ENCODE measurements around the gene TP53.
A peak's percentile ranks its signal among the peaks of the same experiment; 100 is the strongest.
"Not testable (repeated sequence)": the region's sequence is repeated elsewhere in the genome, so short reads cannot be mapped to it uniquely, and the experiment has no call there.

The TP53 gene

DNA sequence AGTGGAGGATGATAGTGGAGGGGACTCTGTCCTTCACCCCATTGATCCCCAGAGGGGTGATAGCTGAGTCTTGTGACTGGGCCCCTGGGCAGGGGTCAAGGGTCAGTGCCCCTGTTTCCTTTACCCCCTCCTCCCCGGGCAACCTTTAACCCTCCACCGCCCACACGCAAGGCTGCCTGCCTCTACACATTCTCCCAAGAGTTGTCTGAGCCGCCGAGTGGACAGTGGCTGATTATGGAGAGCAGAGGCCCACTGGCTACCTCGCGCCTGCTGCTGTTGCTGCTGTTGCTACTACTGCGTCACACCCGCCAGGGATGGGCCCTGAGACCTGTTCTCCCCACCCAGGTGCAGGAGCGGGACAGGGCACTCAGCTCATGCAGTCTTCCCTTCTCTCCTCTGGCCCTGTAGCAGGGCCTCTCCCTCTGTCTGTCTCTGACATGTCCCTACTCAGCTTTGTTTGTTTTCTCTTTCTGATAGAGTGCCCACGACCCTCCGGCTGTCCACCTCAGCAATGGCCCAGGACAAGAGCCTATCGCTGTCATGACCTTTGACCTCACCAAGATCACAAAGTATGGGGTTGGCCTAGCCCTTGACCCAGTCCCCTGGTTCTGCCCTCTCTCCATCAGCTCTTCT, 57.2 kb downstream of the TP53 start, which contains the start of gene SHBG:
Gene SHBG (plus strand): TSS at position 197 of the 633 bp plus-strand sequence. CDS start 38 bp downstream, at position 235.
- no peak for DNase-seq

DNA sequence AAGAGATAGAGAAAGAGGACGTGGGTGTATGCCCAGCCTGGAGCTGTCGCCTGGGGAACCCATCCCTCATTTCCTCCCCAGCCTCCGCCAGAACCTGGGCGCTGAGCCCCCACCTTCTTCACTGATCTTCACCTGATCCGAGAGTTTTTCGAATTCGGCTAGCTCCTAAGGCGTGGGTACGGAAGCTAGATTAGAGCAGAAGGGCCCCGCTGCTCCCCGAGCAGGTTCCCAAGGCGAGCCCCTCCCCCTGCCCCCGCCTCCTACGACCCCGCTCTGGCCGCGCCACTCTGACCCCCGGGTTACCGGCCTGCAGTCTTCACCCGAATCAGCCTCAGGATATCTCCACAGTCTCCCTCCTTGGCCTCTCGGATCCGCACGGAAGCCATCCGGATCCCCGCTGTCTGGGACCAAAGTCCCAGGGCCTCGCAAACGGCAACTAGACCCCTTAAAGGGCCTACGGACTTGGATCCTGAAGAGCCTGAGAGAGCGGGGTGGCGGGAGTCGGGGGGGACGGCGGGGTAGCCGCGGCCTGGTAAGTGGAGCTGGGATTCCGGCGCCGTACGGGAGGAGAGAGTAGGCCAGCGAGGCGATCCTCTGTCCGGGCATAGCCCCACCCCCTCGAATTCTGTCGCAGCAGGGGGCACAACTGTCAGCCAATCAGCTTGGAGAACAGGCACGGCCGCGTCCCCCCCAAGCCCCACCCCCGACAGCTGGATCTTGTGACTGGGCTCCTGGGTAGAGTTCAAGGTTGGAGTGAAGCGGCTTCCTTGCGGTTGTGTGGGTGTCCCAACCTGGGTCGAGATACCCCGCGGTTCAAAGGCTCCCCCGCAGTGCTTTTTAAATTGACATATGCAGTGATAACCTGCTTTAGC, 59.8 kb downstream of the TP53 start, which contains the start of gene SAT2:
Gene SAT2 (minus strand): TSS at position 572 of the 872 bp plus-strand sequence. CDS start 186 bp downstream, at position 386.
- DNase-seq = peak; percentile 94

DNA sequence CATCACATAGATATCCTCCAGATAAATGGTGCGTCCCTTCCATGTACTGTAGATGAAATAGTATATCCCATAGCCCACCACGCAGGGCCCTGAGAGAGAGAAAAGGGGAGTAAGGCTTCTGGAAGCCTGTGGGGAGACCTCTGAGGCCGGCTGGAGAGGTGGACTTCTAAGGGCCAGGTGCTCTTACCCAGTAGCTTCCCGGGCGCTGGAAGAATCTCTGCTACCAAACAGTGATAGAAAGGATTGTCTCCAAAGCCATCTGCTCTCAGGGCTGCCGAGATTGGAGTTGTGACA, 60.4 kb downstream of the TP53 start:
- no peak for DNase-seq

DNA sequence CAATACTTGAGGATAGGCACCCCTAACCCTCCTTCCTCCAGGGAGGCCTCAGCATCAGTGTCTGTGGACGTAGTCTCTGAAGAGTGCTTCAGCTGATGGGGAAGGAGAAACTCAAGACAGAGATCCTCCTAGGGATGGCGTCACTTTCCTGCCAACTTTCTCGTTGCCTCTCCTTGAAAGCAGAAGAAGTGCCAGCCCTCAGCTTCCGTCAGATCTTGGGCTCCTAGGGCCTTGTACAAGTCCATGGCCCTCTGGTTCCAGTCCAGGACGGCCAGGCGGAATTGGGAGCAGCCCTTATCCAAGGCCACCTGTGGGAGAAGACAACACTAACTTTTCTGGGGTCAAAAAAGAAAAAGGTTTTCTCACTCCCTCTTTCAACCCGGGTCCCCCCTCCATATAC, 61.0 kb downstream of the TP53 start:
- no peak for DNase-seq

DNA sequence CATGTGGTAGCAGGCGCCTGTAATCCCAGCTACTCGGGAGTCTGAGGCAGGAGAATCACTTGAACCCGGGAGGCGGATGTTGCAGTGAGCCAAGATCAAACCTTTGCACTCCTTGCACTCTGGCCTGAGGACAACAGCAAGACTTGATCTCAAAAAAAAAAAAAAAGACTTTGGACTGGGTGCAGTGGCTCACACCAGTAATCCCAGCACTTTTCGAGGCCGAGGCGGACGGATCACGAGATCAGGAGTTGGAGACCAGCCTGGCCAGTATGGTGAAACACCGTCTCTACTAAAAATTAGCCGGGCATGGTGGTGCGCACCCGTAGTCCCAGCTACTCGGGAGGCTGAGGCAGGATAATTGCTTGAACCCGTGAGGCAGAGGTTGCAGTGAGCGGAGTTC, 61.5 kb downstream of the TP53 start:
- not testable (repeated sequence) for DNase-seq

DNA sequence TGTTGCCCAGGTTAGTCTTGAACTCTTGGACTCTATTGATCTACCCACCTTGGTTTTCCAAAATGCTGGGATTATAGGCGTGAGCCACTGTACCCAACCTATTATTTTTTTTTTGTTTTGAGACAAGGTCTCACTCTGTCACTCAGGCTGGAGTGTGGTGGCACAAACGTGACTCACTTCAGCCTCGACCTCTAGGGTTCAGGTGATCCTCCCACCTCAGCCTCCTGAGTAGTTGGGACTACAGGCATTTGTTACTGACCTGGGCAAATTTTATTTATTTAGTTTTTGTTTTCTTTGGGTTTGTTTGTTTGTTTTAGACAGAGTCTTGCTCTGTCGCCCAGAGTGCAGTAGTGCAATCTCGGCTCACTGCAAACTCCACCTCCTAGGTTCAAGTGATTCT, 63.6 kb downstream of the TP53 start:
- no peak for DNase-seq

DNA sequence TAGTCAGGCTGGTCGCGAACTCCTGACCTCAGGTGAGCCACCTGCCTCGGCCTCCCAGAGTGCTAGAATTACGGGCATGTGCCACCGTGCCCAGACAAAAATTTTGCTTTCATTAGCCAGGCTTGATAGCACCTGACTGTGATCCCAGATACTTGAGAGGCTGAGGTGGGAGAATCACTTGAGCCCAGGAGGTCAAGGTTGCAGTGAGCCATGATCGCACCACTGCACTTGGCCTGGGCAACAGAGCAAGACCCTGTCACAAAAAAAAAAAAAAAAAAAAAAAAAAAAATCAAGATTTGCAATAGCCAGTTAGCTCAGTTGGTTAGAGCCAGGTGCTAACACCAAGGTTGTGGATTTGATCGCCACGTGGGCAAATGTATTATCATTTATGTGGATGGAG, 66.5 kb downstream of the TP53 start:
- DNase-seq = no peak

DNA sequence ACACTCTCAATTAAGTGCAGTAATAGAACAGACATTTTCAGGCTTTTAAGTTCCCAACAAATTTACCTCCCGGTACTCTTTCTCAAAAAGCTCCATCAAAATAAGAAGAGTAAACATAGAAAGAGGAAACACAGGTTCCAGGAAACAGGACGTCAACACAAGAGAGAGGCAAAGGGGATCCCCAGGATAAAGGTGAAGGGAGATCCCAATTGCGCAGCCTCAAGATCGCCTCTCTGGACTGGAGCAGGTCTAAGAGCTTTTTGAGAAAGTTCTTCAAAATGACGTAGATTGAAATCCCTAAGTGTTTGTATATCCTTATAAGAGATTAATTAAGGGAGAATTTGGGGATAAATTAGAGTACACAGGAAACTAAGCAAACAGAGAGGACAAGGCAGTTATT, 68.7 kb downstream of the TP53 start:
- no peak for DNase-seq
